Measurements from ENCODE around the gene SSUH2. TPM values are rescaled to one million over a fixed set of nuclear protein-coding genes. Genes with fewer than 3 reads are reported as not detected.

The SSUH2 gene
- total RNA-seq, 1 donor from 2014 or later, result not detected

GRCh38 chr3:8635631-8636030 is 9.0 kb downstream of the SSUH2 start:
- TF ChIP-seq CTCF (IDR thresholded peaks at IDR 0.05), result no peak
- intact Hi-C loops (cut with DNase I), result no loop called here
- no peak for ATAC-seq

GRCh38 chr3:8635125-8635524 is 9.5 kb downstream of the SSUH2 start:
- H3K4me1 ChIP-seq, result no peaks in the 10 kb centered on the region
- no peak for TF ChIP-seq CTCF (IDR thresholded peaks at IDR 0.05)
- ATAC-seq (no peak), DNase-seq (no peak)
- H3K27me3 ChIP-seq, result no peaks in the 10 kb centered on the region
- H3K27ac ChIP-seq, result no peak overlapping the region
- no peak overlapping the region for H3K4me3 ChIP-seq
- intact Hi-C loops (cut with DNase I), result no loop called here
- no peaks in the 10 kb centered on the region for H3K9me3 ChIP-seq
- H3K36me3 ChIP-seq, result no peaks in the 10 kb centered on the region

More at GRCh38 chr3:8635631-8636030, 9.0 kb downstream of the SSUH2 start:
- Histone ChIP-seq H3K27me3 (no peaks in the 10 kb centered on the region), H3K27ac (no peak overlapping the region), H3K4me1 (no peaks in the 10 kb centered on the region), H3K4me3 (no peak overlapping the region), H3K9me3 (no peaks in the 10 kb centered on the region), H3K36me3 (no peaks in the 10 kb centered on the region)
- DNase-seq, result no peak

GRCh38 chr3:8632402-8633237 is 12.0 kb downstream of the SSUH2 start:
- no peaks in the 10 kb centered on the region for H3K27me3 ChIP-seq
- H3K4me1 ChIP-seq, result no peaks in the 10 kb centered on the region
- no peaks in the 10 kb centered on the region for H3K36me3 ChIP-seq
- no peaks in the 10 kb centered on the region for H3K9me3 ChIP-seq
- ATAC-seq (no peak), DNase-seq (no peak)
- no peak for TF ChIP-seq CTCF (IDR thresholded peaks at IDR 0.05)
- intact Hi-C loops (cut with DNase I), result no loop called here
- no peak overlapping the region for H3K4me3 ChIP-seq
- H3K27ac ChIP-seq, result no peak overlapping the region

- ATAC-seq (no peak), DNase-seq (no peak)
- no peak overlapping the region for H3K4me3 ChIP-seq
- H3K27me3 ChIP-seq, result no peaks in the 10 kb centered on the region
- H3K9me3 ChIP-seq, result no peaks in the 10 kb centered on the region
- H3K4me1 ChIP-seq, result no peaks in the 10 kb centered on the region
- no peak overlapping the region for H3K27ac ChIP-seq
- TF ChIP-seq CTCF (IDR thresholded peaks at IDR 0.05), result no peak
- H3K36me3 ChIP-seq, result no peaks in the 10 kb centered on the region
- intact Hi-C loops (cut with DNase I), result no loop called here
Observed at GRCh38 chr3:8631661-8632060, 12.9 kb downstream of the SSUH2 start.

- H3K27me3 ChIP-seq, result no peaks in the 10 kb centered on the region
- H3K9me3 ChIP-seq, result no peaks in the 10 kb centered on the region
- no peak for TF ChIP-seq CTCF (IDR thresholded peaks at IDR 0.05)
- peak; percentile 92 for ATAC-seq
- no peaks in the 10 kb centered on the region for H3K4me1 ChIP-seq
- peak; percentile 87 for DNase-seq
- no peaks in the 10 kb centered on the region for H3K36me3 ChIP-seq
- H3K27ac ChIP-seq, result no peak overlapping the region
- H3K4me3 ChIP-seq, result no peak overlapping the region
- intact Hi-C loops (cut with DNase I), result no loop called here
Observed at GRCh38 chr3:8629151-8630021, 15.2 kb downstream of the SSUH2 start.
